Pulmonary artery endothelial cell (primary cell): ENCODE results near the gene GRP. TPM values are rescaled to one million over a fixed set of nuclear protein-coding genes. Genes with fewer than 3 reads are reported as not detected.
"Not testable (repeated sequence)": the region's sequence is repeated elsewhere in the genome, so short reads cannot be mapped to it uniquely, and the experiment has no call there.

ENCODE experiments used
- DNase-seq: peaks from one replicate; pipeline ENCODE4 v3.0.0-alpha.2; 2011; ENCODE audit warnings: low read depth, low spot score
- total RNA-seq: library from RNA; depleted of rRNA; stranded (reverse); fragments of >200 nt; gene quantifications from 2 replicates; pipeline ENCODE4 v1.2.3, GENCODE V29; 2014

The GRP gene
- total RNA-seq, 1 donor from 2014 or later = not detected

DNA sequence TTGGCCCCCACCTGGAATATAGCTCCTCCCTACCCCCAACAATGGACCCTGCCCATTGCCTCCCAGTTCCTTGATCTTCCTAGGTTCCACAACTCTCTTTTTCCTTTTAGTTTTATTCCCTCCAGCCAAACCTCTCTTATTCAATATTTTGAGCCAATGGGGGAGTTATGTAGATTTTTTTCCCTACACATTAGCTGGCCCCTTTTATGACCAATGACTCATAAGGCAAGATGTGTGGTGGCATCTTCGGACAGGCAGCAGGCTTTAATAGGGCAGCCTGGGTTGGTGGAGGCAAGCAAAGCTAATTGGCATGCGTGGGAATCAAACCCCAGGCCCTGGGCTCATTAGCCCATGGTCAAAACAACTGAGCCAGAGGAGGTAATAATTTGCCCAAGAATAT, 9.2 kb downstream of the GRP start:
- no peak for DNase-seq

DNA sequence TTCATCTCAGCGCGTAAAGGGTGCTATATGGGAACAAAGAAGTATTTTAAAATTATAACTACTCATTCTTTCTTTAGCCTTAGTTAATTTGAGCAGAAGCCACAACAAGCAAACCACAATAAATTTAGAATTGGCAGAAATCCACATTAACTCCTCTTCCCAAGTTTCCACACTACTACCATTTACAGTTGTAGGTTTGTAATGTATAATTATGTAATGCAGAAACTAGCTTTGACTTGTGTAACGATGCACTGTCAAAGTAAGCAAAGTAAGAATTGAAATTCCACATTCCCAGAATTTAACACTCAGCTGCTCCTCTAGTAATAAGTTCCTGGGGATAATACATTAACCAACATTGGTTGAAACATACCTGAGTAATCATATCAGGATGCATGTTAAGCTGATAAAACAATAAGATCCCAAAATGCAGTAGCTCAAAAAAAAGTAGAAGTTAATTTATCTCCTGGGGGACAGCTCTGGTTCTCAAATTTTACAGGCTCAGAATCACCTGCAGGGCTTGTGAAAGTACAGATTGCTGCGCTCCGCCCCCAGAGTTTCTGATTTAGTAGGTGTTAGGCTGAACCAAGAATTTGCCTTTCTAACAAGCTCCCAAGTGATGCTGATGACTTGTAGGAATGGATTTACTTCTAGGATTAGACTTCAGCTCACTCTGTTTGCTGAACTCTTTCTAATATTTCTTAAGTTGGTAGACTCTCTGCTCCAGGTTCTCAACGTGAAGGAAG, 9.9 kb downstream of the GRP start:
- no peak for DNase-seq

DNA sequence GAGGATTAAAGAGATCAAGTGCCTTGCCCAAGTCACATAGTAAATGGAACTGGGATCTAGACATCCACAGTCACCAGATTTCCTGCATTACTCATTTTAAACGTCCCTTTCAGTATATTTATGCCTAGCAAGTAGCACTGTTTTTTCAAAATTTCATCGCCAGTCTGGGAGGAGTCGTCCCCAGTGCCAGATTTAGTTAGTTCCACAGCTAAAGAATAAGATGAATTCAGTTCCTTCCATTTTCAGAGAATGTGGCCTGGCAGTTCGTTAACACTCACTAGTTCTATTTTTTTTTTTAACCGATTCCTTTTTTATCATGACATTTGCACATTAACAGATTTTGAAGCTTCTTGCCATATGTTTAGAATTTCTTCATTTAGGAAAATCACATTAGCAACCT, 11.2 kb downstream of the GRP start:
- no peak for DNase-seq

DNA sequence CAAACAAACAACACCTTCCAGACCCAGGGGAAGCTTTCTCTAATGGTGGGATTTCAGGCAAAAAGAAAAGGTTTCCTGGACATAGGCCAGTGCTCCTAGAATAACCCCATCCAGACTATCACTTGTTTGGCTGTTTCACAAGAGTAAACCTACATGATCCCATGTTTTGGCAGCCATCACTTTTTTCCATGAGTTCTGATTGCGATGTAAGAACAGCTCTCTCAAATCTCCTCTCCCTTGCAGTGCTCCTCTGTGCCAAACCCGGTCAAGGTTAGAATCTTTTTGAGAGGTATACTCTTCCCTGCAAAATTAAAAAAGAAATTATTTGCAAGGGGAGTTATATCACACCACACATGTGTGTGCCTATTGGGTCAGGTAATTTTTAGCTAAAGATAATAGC, 11.9 kb downstream of the GRP start:
- no peak for DNase-seq

DNA sequence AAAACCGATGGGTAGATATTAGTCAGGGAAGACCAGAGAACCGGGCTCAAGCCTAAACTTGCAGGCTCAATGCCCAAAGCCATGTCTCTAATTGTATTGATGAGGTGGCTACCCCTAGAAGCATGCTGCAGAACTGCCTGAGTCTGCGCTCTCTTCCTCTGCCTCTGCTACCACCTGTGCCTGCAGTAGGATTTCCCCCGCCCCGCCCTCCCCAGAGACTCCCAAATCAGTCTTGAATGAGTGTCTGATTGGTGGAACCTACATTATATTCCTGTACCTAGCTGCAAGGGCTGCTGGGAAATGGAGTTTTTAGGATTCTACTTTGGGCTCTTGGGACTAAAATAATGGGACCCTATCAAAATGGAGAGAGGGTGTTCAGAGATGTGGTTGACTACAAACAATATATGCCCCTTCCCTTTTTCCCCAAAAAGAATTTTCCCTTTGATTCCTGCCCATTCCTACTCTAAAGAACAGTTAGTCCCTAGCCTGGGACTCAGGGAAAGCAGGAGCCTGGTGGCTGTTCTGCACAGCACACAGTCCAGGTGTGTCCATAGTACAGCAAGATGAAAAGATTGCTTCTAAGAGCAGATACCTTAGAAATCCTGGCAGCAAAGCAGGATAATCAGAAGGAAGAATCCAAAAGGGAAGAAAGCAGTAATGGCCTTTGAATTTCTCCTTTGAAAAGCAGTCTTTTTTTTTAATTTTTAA, 12.5 kb downstream of the GRP start:
- DNase-seq = no peak

DNA sequence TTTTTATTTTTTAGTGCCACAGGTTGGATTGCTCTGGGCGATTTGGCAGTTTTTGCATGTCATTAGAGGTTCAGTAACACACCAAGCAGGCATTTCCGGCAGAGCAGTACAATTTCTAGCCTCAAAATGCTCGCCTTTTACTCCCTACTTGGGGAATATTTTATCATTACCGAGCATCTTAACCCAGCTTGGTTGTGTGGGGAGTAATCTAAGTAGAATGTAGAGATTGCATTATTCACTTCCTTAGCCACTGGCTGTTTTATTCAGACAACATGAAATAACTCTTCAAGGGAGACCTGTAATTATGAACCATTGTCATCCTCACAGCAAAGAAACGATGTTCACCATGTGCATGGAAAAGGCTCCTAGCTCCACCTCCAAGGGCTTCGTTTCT, 13.1 kb downstream of the GRP start:
- DNase-seq = no peak

DNA sequence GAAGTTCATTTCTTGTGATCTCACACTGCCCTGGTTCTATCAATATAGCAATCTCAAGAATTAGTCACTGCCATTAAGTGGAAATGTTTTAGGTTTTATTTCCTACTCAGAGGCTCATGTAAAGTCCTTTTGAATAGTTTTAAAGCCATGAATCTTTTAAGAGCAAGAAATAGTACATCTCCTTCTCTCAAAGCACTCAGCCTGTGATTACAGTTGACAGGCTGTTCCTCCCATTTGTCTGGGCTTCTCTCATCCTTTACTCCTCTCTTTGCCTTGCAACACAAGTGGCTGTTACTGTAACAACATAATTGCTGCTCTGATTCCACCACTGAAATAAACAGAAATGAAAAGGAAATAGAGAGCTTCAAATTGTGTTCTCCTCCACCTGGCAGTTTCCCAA, 18.4 kb downstream of the GRP start:
- no peak for DNase-seq

- no peak for DNase-seq
Measured at GRCh38 chr18:59239642-59240041, 19.7 kb downstream of the GRP start.

DNA sequence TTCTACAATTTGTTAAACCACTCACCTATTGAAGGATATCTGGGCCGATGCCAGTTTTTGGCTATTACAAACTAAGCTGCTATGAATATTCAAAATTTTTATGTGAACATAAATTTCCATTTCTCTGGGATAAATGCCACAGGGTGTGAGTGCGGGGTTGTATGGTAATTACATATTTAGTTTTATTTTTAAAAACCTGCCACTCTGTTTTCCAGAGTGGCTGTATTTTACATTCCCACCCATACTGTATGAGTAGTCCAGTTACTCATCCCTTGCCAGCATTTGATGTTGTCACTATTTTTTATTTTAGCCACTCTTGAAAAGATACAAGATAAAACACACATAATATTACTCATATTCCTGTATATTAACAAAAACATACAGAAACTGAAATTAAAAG, 22.9 kb downstream of the GRP start:
- DNase-seq = no peak

DNA sequence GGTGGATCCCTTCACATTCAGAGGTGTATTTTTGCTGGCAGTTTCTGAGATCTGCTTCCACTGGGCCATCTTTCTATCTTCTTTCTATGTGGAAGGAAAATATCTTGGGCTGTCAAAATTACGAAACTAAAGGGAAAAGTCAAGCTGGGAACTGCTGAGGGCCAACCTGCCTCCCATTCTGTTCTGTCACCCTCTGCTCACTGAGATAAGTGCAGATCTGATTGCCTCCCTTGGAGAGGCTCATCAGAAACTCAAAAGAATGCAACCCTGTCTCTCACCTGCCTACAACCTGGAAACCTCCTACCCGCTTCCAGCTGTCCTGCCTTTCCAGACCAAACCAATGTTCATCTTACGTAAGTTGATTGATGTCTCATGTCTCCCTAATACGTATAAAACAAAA, 26.8 kb downstream of the GRP start:
- no peak for DNase-seq

DNA sequence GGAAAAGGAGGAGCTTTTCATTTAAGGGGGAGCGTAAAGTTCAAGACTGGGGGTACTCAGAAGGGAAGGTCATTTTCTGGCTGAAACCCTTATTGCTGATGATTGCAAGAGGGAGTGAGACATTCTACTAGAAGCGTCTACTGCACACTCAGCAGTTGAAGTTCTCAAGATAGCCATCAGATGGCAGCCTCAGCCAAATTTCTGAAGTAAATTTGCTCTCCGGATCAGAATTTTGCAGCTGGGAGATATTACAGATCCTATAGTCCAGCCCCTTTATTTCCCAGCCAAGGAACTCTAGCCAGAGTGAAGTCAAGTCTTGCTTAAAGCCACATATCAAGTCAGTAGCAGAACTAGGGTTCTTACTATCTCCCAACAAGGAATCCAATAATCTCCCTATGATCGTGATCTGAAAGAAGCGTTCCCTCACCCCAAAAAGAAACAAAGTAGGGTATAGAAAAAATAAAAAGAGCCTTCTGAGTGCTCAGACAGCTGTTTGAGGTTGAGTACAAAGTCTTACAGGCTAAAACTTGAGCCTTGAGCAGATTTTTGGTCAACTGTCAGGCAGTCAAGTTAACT, 29.3 kb downstream of the GRP start:
- peak; percentile 10 for DNase-seq

GRCh38 chr18:59255491-59255890, 35.5 kb downstream of the GRP start:
- not testable (repeated sequence) for DNase-seq

DNA sequence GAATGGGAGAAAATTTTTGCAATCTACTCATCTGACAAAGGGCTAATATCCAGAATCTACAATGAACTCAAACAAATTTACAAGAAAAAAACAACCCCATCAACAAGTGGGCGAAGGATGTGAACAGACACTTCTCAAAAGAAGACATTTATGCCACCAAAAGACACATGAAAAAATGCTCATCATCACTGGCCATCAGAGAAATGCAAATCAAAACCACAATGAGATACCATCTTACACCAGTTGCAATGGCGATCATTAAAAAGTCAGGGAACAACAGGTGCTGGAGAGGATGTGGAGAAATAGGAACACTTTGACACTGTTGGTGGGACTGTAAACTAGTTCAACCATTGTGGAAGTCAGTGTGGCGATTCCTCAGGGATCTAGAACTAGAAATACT, 41.9 kb downstream of the GRP start:
- not testable (repeated sequence) for DNase-seq

DNA sequence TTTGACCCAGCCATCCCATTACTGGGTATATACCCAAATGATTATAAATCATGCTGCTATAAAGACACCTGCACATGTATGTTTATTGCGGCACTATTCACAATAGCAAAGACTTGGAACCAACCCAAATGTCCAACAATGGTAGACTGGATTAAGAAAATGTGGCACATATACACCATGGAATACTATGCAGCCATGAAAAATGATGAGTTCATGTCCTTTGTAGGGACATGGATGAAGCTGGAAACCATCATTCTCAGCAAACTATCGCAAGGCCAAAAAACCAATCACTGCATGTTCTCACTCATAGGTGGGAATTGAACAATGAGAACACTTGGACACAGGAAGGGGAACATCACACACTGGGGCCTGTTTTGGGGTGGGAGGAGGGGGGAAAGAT, 42.3 kb downstream of the GRP start:
- not testable (repeated sequence) for DNase-seq

GRCh38 chr18:59263661-59264060, 43.7 kb downstream of the GRP start:
- no peak for DNase-seq

GRCh38 chr18:59264121-59264571, 44.2 kb downstream of the GRP start:
- DNase-seq = no peak

DNA sequence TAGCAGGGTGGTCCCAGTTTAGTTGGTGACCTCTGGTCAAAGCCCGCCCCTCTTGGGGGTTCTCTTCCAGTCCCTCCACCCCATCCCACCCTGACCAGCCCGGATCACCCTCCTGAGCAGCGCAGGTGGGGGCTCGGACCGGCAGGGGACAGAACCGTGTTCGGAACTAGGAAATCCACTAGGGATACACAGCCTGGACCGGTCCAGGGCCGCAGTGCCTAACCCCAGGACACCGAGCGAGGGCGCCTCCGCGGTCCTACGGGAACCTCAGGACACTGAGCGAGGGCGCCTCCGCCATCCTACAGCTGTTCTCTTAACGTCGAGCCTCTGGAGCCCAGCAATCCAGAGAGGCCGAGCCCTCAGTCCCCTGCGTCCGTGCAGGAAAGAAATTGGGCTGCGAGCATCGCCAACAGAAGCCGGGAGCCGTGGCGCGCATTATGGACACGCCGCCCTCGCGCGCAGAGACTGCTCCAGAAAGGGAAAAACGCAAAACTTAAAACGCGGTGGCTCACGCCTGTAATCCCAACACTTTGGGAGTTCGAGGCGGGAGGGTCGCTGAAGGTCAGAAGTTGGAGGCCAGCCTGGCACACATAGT, 44.8 kb downstream of the GRP start:
- no peak for DNase-seq

- DNase-seq = no peak
Measured at GRCh38 chr18:59265246-59265973, 45.5 kb downstream of the GRP start.

DNA sequence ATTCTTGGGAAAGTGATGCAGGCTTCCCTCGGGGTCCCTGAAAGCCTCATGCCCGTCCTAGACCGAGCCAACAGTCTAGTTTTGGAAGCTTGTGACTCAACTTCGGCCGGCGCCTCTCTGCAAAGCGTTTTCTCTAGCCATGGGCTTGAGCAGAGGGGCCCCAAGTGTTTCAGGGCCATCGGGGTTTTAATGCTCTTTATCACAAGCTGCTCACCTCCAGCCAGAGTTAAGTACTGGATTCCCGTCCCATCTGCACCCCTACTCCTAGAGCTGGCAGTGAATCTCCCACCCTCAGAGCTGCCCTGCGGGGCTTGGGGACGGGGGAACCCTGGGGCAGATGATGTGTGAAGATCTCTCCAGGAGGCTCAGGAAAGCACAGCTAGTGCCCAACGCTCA, 46.0 kb downstream of the GRP start:
- DNase-seq = no peak

DNA sequence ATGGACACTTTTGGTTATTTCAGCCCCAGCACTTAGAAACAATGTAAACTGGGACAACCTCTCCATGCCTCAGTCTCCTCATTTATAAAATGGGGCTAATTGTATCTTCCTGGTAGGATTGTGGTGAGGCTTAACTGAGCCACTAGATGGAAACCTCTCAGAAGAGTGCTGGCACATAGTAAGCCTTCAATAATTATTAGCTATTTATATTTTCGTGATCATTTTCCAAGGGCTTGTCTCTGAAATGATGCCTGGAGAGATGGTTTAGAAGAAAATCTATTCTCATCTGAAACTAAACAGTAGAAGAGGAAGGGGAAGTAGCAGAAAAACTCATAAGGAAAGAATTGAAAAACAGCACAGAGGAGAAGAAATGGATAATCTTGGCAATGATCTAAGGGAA, 46.5 kb downstream of the GRP start:
- no peak for DNase-seq

DNA sequence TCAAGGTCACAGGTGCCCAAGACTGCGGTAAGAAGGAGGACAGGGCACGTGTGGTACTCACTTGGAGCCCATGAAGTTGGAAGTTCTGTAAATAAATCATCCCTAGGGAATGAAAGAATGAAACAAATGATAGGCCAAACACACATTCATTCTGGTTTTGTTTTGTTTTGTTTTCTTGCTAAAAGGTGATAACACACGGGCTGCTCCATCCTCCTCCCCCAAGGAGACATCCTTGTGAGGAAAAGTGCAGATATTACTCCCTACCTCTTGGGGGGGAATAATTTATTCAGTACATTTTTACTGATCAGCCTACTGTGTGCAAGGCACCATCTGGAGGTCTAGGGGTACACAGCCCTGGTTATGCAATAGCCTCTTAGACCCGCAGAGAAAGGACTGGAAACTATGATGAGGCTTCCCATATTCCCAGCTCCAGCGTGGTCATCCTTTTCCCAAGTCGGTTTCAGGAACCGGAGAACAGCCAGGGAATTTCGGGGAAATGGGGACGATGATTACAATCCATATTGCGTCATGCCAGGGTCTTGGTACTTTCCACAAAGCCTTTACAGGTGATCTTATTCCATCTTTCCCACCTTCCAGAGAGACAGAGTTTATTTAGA, 47.0 kb downstream of the GRP start:
- no peak for DNase-seq
